Right atrium auricular region (tissue), 2 donors: ENCODE results near the gene ATP2C1. TPM values are rescaled to one million over a fixed set of nuclear protein-coding genes. Genes with fewer than 3 reads are reported as not detected.

ENCODE experiments used
- DNase-seq: peaks from one replicate; pipeline ENCODE4 v3.0.0-alpha.2; 2019; ENCODE audit warnings: low spot score
- H3K27ac ChIP-seq, 2 donors: fragments of 200-600 bp; sonication (generic); 1 replicate in 1 of 2; 2 replicates in 1 of 2; pipeline ENCODE4 v1.5.1; 2016 to 2019
- H3K27me3 ChIP-seq, 2 donors: fragments of 200-600 bp; sonication (generic); one replicate each; pipeline versions ENCODE4 v1.5.1 to v1.6.0; 2017 to 2019
- H3K36me3 ChIP-seq: fragments of 200-600 bp; sonication (generic); one replicate; pipeline ENCODE4 v1.5.1; 2016
- H3K4me1 ChIP-seq, 2 donors: fragments of 200-600 bp; sonication (generic); one replicate each; pipeline versions ENCODE4 v1.5.1 to v1.6.0; 2017 to 2019
- H3K4me3 ChIP-seq, 2 donors: fragments of 200-600 bp; sonication (generic); 1 replicate in 1 of 2; 2 replicates in 1 of 2; pipeline ENCODE4 v1.5.1; 2017 to 2019; ENCODE audit warnings: mild to moderate bottlenecking in 1 of 2, moderate library complexity in 1 of 2
- H3K9me3 ChIP-seq, 2 donors: fragments of 200-600 bp; sonication (generic); one replicate each; pipeline ENCODE4 v1.5.1; 2019
- total RNA-seq, 2 donors: library from RNA; depleted of rRNA; stranded (reverse); fragments of >200 nt; gene quantifications; one replicate each; pipeline ENCODE4 v1.1.0, GENCODE V29; 2016
- TF ChIP-seq, protein P1 (sequence below), 2 donors: fragments of 200-600 bp; sonication (generic); IDR thresholded peaks; one replicate each; pipeline ENCODE4 v1.5.1; 2019; ENCODE audit warnings: antibody characterized with exemption in 2 of 2

ATP2C1 gene
- total RNA-seq, 2 donors from 2014 or later: 49.8 to 51.8 TPM

DNA sequence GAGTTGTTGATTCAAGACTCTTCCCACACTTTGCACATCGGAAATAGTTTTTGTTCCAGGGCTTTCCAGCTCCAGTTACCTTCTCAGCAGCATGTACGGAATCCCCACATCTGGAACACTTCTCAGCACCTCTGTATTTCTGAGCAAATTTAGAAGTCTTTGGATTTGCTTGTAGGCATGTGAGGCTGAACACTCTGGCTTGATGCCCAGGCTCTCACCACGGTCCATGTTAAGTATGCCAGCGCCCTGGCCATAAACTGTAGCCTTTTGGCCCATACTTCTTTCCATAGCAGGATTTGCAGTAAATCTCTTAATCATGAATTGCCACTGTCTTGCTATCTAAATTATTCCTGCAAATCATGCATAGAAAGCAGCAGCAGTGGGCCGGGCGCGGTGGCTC lies 24.4 kb downstream of the ATP2C1 start:
- Histone ChIP-seq H3K4me1 (peaks cover 0 to 30% of the 10 kb centered on the region in 2 donors), H3K4me3 (no peak overlapping the region), H3K27ac (no peak overlapping the region), H3K36me3 (no peaks in the 10 kb centered on the region), H3K9me3 (peaks cover 0 to 5% of the 10 kb centered on the region in 2 donors), H3K27me3 (no peaks in the 10 kb centered on the region)
- TF ChIP-seq, protein P1, sequence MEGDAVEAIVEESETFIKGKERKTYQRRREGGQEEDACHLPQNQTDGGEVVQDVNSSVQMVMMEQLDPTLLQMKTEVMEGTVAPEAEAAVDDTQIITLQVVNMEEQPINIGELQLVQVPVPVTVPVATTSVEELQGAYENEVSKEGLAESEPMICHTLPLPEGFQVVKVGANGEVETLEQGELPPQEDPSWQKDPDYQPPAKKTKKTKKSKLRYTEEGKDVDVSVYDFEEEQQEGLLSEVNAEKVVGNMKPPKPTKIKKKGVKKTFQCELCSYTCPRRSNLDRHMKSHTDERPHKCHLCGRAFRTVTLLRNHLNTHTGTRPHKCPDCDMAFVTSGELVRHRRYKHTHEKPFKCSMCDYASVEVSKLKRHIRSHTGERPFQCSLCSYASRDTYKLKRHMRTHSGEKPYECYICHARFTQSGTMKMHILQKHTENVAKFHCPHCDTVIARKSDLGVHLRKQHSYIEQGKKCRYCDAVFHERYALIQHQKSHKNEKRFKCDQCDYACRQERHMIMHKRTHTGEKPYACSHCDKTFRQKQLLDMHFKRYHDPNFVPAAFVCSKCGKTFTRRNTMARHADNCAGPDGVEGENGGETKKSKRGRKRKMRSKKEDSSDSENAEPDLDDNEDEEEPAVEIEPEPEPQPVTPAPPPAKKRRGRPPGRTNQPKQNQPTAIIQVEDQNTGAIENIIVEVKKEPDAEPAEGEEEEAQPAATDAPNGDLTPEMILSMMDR (IDR thresholded peaks at IDR 0.05): no peak
- DNase-seq: no peak

DNA sequence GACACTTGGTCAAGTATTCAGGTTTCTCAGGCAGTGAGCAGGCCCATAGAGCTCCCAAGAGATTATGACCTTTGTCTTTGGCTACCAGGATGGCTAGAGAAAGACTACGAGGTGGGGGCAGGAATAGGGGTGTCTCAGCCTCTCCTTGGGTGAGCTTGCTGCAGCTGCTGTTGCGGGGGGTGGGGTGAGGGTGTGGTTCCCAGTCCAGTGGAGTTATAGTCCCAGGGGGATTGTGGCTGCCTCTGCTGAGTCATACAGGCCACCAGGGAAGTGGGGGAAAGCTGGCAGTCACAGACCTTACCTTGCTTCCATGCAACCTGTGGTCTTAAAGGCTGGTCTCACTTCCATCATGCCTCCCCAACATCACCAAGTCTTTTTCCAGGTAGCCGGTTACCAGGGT lies 31.7 kb downstream of the ATP2C1 start:
- peaks cover 0 to 9% of the 10 kb centered on the region in 2 donors for H3K9me3 ChIP-seq
- no peak overlapping the region for H3K27ac ChIP-seq
- H3K36me3 ChIP-seq: no peaks in the 10 kb centered on the region
- H3K4me1 ChIP-seq: peaks cover 0 to 15% of the 10 kb centered on the region in 2 donors
- no peak for DNase-seq
- no peak overlapping the region for H3K4me3 ChIP-seq
- TF ChIP-seq, protein P1 (IDR thresholded peaks at IDR 0.05): no peak
- H3K27me3 ChIP-seq: no peaks in the 10 kb centered on the region

DNA sequence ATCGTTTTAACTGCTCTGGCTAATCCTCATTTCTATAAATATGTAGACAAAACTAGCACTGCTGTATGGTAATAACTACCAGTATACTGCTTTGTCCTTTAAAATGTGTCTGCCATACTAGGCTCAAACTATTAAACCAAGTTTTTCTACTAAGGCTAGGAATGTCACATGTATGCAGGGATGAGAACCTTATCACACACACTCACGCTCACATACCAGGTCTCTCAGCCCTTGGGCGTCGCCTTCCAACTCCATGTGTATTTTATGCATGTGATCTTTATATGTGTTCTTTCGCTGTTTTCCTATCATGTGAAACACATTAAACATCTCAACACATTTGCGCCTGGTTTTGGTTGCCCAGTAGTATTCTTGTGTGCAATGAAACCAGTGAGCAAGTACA lies 32.6 kb downstream of the ATP2C1 start:
- H3K4me1 ChIP-seq: peaks cover 0 to 15% of the 10 kb centered on the region in 2 donors
- H3K27me3 ChIP-seq: no peaks in the 10 kb centered on the region
- peaks cover 0 to 8% of the 10 kb centered on the region in 2 donors for H3K9me3 ChIP-seq
- no peak overlapping the region for H3K27ac ChIP-seq
- no peak overlapping the region for H3K4me3 ChIP-seq
- H3K36me3 ChIP-seq: no peaks in the 10 kb centered on the region
- no peak for DNase-seq
- TF ChIP-seq, protein P1 (IDR thresholded peaks at IDR 0.05): no peak

DNA sequence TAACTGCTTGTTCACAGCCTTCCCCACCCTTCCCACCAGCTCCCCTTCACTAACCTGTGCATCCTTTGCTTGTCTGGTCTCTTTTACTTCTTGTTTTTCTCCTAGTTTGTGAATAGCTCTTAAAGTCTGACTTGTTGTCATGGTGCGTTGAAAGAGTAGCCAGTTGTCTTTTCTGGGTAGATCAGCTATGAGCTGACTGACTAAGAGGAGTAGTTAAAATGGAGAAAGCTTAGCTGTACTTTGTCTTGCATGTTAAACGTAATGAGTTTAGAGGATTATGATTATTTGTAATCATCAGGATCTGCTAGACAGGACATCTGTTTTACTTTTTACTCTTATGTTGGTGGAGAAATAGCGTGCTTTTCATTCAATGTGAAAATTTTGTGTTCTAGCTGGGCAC lies 35.9 kb downstream of the ATP2C1 start:
- no peak overlapping the region for H3K27ac ChIP-seq
- H3K4me3 ChIP-seq: no peak overlapping the region
- no peaks in the 10 kb centered on the region for H3K9me3 ChIP-seq
- no peaks in the 10 kb centered on the region for H3K27me3 ChIP-seq
- TF ChIP-seq, protein P1 (IDR thresholded peaks at IDR 0.05): no peak
- H3K4me1 ChIP-seq: peaks cover 0 to 15% of the 10 kb centered on the region in 2 donors
- peaks cover 4% of the 10 kb centered on the region for H3K36me3 ChIP-seq
- no peak for DNase-seq

DNA sequence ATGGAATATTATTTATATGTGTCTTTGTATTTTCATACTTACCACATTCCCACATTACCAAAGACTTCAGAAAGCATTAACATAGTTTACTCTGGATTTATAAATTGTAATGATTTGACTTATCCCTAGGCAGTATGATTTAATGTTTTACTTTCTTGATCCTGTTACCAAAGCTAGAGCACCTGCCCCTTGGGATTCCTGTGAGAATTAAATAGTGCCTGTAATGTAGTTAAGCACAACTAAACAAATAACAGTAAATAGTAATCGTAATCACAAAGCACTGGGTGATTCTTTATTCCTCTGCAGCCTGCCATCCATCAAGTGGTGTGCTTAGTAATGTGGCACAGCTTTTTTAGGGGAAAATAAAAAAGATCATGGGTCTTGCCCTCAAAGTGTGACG lies 39.1 kb downstream of the ATP2C1 start:
- Histone ChIP-seq H3K27ac (no peak overlapping the region), H3K4me3 (no peak overlapping the region), H3K36me3 (peaks cover 12% of the 10 kb centered on the region), H3K27me3 (no peaks in the 10 kb centered on the region), H3K9me3 (no peaks in the 10 kb centered on the region), H3K4me1 (no peaks in the 10 kb centered on the region)
- DNase-seq: no peak
- TF ChIP-seq, protein P1 (IDR thresholded peaks at IDR 0.05): no peak

DNA sequence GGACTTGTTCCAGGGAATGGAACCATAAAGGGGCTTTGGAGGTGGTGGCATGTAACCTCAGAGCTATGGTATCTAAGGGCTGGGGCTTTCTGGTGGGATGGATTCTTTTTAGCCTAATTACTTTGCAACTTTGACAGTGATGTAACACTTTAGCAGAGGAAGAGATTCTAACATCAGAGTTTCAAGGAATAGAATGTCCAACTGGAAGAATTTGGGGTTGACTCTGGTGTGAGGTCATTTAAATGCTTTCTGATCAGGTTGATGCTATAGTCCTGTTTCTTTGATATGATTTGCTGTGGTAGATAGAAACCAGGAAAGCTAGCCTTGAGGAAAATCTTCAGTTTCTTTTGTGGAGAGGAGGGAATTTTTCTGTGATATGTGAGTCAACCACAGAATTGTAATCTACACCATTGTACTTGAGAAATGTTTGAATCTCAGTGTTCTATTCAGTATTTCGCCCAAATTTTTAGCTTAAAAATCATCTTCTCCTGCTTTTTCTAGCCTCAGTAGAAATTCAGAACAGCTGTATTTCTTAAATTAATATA lies 40.0 kb downstream of the ATP2C1 start:
- Histone ChIP-seq H3K27me3 (no peaks in the 10 kb centered on the region), H3K4me1 (no peaks in the 10 kb centered on the region), H3K27ac (no peak overlapping the region), H3K4me3 (no peak overlapping the region), H3K9me3 (no peaks in the 10 kb centered on the region), H3K36me3 (peaks cover 12% of the 10 kb centered on the region)
- no peak for DNase-seq
- TF ChIP-seq, protein P1 (IDR thresholded peaks at IDR 0.05): no peak
